H9 (cell line): ENCODE measurements around the gene MZF1. TPM values are rescaled to one million over a fixed set of nuclear protein-coding genes. Genes with fewer than 3 reads are reported as not detected.
A peak's percentile ranks its signal among the peaks of the same experiment; 100 is the strongest.

ENCODE experiments used
- DNase-seq: peaks from one replicate; pipeline ENCODE4 v3.0.0-alpha.2; 2017
- H2AFZ ChIP-seq: one replicate; pipeline ENCODE4 v1.6.1; 2013; ENCODE audit warnings: mild to moderate bottlenecking, low read length, control low read depth, moderate library complexity
- H2AK5ac ChIP-seq: 2 replicates; pipeline ENCODE4 v1.6.1; 2013; ENCODE audit warnings: low read length, control low read depth, mixed read lengths; ENCODE audit not compliant: insufficient read length
- H2BK120ac ChIP-seq: one replicate; pipeline ENCODE4 v1.6.1; 2013; ENCODE audit warnings: low read depth, mild to moderate bottlenecking, low read length, control low read depth, inconsistent platforms; ENCODE audit not compliant: poor library complexity, severe bottlenecking
- H2BK12ac ChIP-seq: 2 replicates; pipeline ENCODE4 v1.6.1; 2013; ENCODE audit warnings: low read length, control low read depth, mixed read lengths, low read depth; ENCODE audit not compliant: insufficient read length
- H2BK15ac ChIP-seq: 2 replicates; pipeline ENCODE4 v1.6.1; 2013; ENCODE audit warnings: low read depth, low read length, control low read depth
- H2BK20ac ChIP-seq: one replicate; pipeline ENCODE4 v1.6.1; 2013; ENCODE audit warnings: low read depth, mild to moderate bottlenecking, low read length, control low read depth, inconsistent platforms; ENCODE audit not compliant: poor library complexity, severe bottlenecking
- H2BK5ac ChIP-seq: 2 replicates; pipeline ENCODE4 v1.6.1; 2013; ENCODE audit warnings: low read length, control low read depth, mixed read lengths; ENCODE audit not compliant: insufficient read length
- H3K14ac ChIP-seq: 2 replicates; pipeline ENCODE4 v1.6.1; 2013; ENCODE audit warnings: low read length, control low read depth; ENCODE audit not compliant: insufficient read depth
- H3K18ac ChIP-seq: 2 replicates; pipeline ENCODE4 v1.6.1; 2013; ENCODE audit warnings: low read depth, mild to moderate bottlenecking, mixed read lengths, low read length, control low read depth; ENCODE audit not compliant: insufficient read length
- H3K23ac ChIP-seq: 2 replicates; pipeline ENCODE4 v1.6.1; 2013; ENCODE audit warnings: low read length, control low read depth, mixed read lengths, low read depth; ENCODE audit not compliant: insufficient read length
- H3K23me2 ChIP-seq: 2 replicates; pipeline ENCODE4 v1.6.1; 2013; ENCODE audit warnings: low read depth, mild to moderate bottlenecking, mixed read lengths, low read length, control low read depth; ENCODE audit not compliant: insufficient read length, poor library complexity, severe bottlenecking
- H3K27ac ChIP-seq: 2 replicates; pipeline ENCODE4 v1.5.1; 2013; ENCODE audit warnings: low read length, control low read depth, mixed read lengths, low read depth; ENCODE audit not compliant: insufficient read length
- H3K27me3 ChIP-seq: 2 replicates; pipeline ENCODE4 v1.6.1; 2013; ENCODE audit warnings: low read length, control low read depth, inconsistent platforms; ENCODE audit not compliant: insufficient read depth
- H3K4ac ChIP-seq: 2 replicates; pipeline ENCODE4 v1.6.1; 2013; ENCODE audit warnings: low read depth, mild to moderate bottlenecking, control low read depth, inconsistent platforms, low read length, moderate library complexity
- H3K4me1 ChIP-seq: 2 replicates; pipeline ENCODE4 v1.6.1; 2013; ENCODE audit warnings: low read length, control low read depth, inconsistent platforms; ENCODE audit not compliant: insufficient read depth
- H3K4me2 ChIP-seq: 2 replicates; pipeline ENCODE4 v1.6.1; 2013; ENCODE audit warnings: low read length, control low read depth, mixed read lengths; ENCODE audit not compliant: insufficient read length, insufficient read depth
- H3K56ac ChIP-seq: 2 replicates; pipeline ENCODE4 v1.6.1; 2013; ENCODE audit warnings: low read depth, mild to moderate bottlenecking, mixed read lengths, low read length, control low read depth; ENCODE audit not compliant: insufficient read length
- H3K79me1 ChIP-seq: 2 replicates; pipeline ENCODE4 v1.6.1; 2013; ENCODE audit warnings: low read depth, mild to moderate bottlenecking, moderate library complexity, low read length, control low read depth, inconsistent platforms; ENCODE audit not compliant: insufficient read depth, poor library complexity, severe bottlenecking
- H3K79me2 ChIP-seq: 2 replicates; pipeline ENCODE4 v1.6.1; 2013; ENCODE audit warnings: low read length, control low read depth, inconsistent platforms; ENCODE audit not compliant: insufficient read depth
- H3K9ac ChIP-seq: 2 replicates; pipeline ENCODE4 v1.6.1; 2013; ENCODE audit warnings: low read length, control low read depth, mixed read lengths; ENCODE audit not compliant: insufficient read length; ENCODE audit errors: extremely low read depth
- H3K9me3 ChIP-seq: one replicate; pipeline ENCODE4 v1.6.1; 2013; ENCODE audit warnings: low read depth, low read length, inconsistent platforms; ENCODE audit not compliant: control insufficient read depth
- H3T11ph ChIP-seq: one replicate; pipeline ENCODE4 v1.6.1; 2013; ENCODE audit warnings: mild to moderate bottlenecking, low read length, control low read depth, inconsistent platforms
- H4K20me1 ChIP-seq: one replicate; pipeline ENCODE4 v1.6.1; 2013; ENCODE audit not compliant: control insufficient read depth, insufficient read length, insufficient read depth
- H4K5ac ChIP-seq: 2 replicates; pipeline ENCODE4 v1.6.1; 2013; ENCODE audit warnings: low read depth, mild to moderate bottlenecking, mixed read lengths, low read length, control low read depth; ENCODE audit not compliant: insufficient read length
- H4K8ac ChIP-seq: replicated peaks from 2 replicates; pipeline ENCODE4 v1.6.1; 2013; ENCODE audit warnings: low read length, control low read depth, mixed read lengths, low read depth; ENCODE audit not compliant: insufficient read length
- H4K91ac ChIP-seq: 2 replicates; pipeline ENCODE4 v1.6.1; 2013; ENCODE audit warnings: low read depth, mild to moderate bottlenecking, moderate library complexity, mixed read lengths, low read length, control low read depth; ENCODE audit not compliant: insufficient read length
- H3K27ac Mint-ChIP-seq, 3 experiments: 2 replicates in 2 of 3; 3 replicates in 1 of 3; pipeline ENCODE4 v1.8.0; 2020 to 2021; ENCODE audit warnings: mixed read lengths in 3 of 3, mild to moderate bottlenecking in 1 of 3, moderate library complexity in 1 of 3
- H3K27me3 Mint-ChIP-seq: 2 replicates; pipeline ENCODE4 v1.8.0; 2021; ENCODE audit warnings: low read depth, mild to moderate bottlenecking, moderate library complexity, mixed read lengths
- H3K36me3 Mint-ChIP-seq, 3 experiments: 2 replicates in 2 of 3; 3 replicates in 1 of 3; pipeline ENCODE4 v1.8.0; 2020 to 2021; ENCODE audit warnings: low read depth in 3 of 3, mixed read lengths in 3 of 3; ENCODE audit not compliant: insufficient read depth in 1 of 3
- H3K4me1 Mint-ChIP-seq, 2 experiments: 2 replicates each; pipeline ENCODE4 v1.8.0; 2020; ENCODE audit warnings: mixed read lengths in 2 of 2
- H3K4me3 Mint-ChIP-seq, 2 experiments: 2 replicates in 1 of 2; 3 replicates in 1 of 2; pipeline ENCODE4 v1.8.0; 2020 to 2021; ENCODE audit warnings: mild to moderate bottlenecking in 2 of 2, mixed read lengths in 2 of 2, moderate library complexity in 1 of 2
- H3K9me3 Mint-ChIP-seq, 2 experiments: 2 replicates in 1 of 2; 3 replicates in 1 of 2; pipeline ENCODE4 v1.8.0; 2020; ENCODE audit warnings: mild to moderate bottlenecking in 2 of 2, mixed read lengths in 2 of 2, moderate library complexity in 1 of 2
- WGBS: extraction: QIAGEN DNeasy Blood & Tissue Kit; methylation state at CpG from one replicate; pipeline ENCODE4 v1.1.7; 2013; ENCODE audit warnings: missing lambda C conversion rate, low lambda C conversion rate, mixed read lengths; ENCODE audit not compliant: insufficient read length; ENCODE audit errors: extremely low coverage; 5-methylcytosine and 5-hydroxymethylcytosine counted together
- total RNA-seq: library from RNA; stranded (reverse); gene quantifications from 2 replicates; pipeline ENCODE4 v1.2.1, GENCODE V29; 2021
- TF ChIP-seq, protein P1 (sequence below): fragments of 200-600 bp; sonication (generic); conservative IDR thresholded peaks from 3 replicates; pipeline ENCODE4 v1.8.0; 2021; ENCODE audit warnings: antibody characterized with exemption, mild to moderate bottlenecking

MZF1 gene
- total RNA-seq, 1 experiment from 2014 or later: 23.6 TPM

DNA sequence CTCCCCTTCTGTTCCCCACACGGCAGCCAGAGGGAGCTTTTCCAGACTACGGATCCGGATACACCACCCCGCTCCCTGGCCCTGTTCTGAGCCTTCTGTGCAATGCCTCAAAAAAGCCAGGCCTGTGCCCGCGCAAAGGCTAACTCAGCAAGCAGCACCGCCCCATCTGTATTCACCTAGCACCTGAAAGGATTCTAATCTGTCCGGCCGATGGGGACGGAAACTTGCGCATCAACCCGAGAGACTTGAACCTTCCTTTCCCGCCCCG lies 54.1 kb downstream of the MZF1 start:
- Histone ChIP-seq H2AFZ (no peak overlapping the region), H3K23ac (no peak overlapping the region), H2BK20ac (no peak overlapping the region), H3T11ph (no peak overlapping the region), H3K27me3 (no peaks in the 10 kb centered on the region), H3K4me2 (peak overlapping the region; percentile 85), H2AK5ac (no peak overlapping the region), H3K56ac (no peak overlapping the region), H3K27ac (peak overlapping the region; percentile 69), H2BK5ac (no peak overlapping the region), H3K14ac (peak overlapping the region; percentile 96), H2BK12ac (no peak overlapping the region), H4K20me1 (no peaks in the 10 kb centered on the region), H3K18ac (peak overlapping the region; percentile 95), H3K4me1 (no peaks in the 10 kb centered on the region; the same call in 1 of the 2 replicates), H3K23me2 (peaks cover 23% of the 10 kb centered on the region), H4K8ac (no peak overlapping the region), H3K4ac (no peak overlapping the region), H3K9me3 (no peaks in the 10 kb centered on the region), H3K9ac (peak overlapping the region; percentile 96), H3K79me2 (peaks cover 2% of the 10 kb centered on the region; the same call in 1 of the 2 replicates), H4K91ac (no peak overlapping the region), H3K79me1 (no peaks in the 10 kb centered on the region), H4K5ac (peak overlapping the region; percentile 19), H2BK15ac (no peak overlapping the region), H2BK120ac (no peak overlapping the region)
- Mint-ChIP-seq H3K36me3 (peaks cover 9 to 19% (median 13%) of the 10 kb centered on the region in 3 experiments), H3K9me3 (peaks cover 0 to 3% of the 10 kb centered on the region in 2 experiments; a peak in 1 of 5 replicates), H3K4me3 (peak overlapping the region; percentile 91 to 96), H3K27me3 (no peaks in the 10 kb centered on the region), H3K4me1 (peaks cover 50 to 51% of the 10 kb centered on the region in 2 experiments), H3K27ac (peak overlapping the region; percentile 75 to 100 (median 99))
- TF ChIP-seq, protein P1, sequence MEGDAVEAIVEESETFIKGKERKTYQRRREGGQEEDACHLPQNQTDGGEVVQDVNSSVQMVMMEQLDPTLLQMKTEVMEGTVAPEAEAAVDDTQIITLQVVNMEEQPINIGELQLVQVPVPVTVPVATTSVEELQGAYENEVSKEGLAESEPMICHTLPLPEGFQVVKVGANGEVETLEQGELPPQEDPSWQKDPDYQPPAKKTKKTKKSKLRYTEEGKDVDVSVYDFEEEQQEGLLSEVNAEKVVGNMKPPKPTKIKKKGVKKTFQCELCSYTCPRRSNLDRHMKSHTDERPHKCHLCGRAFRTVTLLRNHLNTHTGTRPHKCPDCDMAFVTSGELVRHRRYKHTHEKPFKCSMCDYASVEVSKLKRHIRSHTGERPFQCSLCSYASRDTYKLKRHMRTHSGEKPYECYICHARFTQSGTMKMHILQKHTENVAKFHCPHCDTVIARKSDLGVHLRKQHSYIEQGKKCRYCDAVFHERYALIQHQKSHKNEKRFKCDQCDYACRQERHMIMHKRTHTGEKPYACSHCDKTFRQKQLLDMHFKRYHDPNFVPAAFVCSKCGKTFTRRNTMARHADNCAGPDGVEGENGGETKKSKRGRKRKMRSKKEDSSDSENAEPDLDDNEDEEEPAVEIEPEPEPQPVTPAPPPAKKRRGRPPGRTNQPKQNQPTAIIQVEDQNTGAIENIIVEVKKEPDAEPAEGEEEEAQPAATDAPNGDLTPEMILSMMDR: peak; percentile 56; the same call in 2 of the 3 replicates
- peak; percentile 80 for DNase-seq
- no CpG with 5 or more reads among the region's 14 CpGs for WGBS
